Left ventricle myocardium inferior (tissue), 1 donor: ENCODE measurements around the gene ADCY3. TPM values are rescaled to one million over a fixed set of nuclear protein-coding genes. Genes with fewer than 3 reads are reported as not detected.

Experiments used
- DNase-seq: peaks from one replicate; pipeline ENCODE4 v3.0.0-alpha.2; 2020
- H3K27ac ChIP-seq: fragments of 200-600 bp; replicated peaks from 2 replicates; pipeline ENCODE4 v1.8.0; 2021
- H3K27me3 ChIP-seq: fragments of 200-600 bp; 2 replicates; pipeline ENCODE4 v1.8.0; 2021; ENCODE audit warnings: low read depth
- H3K36me3 ChIP-seq: fragments of 200-600 bp; 2 replicates; pipeline ENCODE4 v1.8.0; 2021
- H3K4me1 ChIP-seq: fragments of 200-600 bp; 2 replicates; pipeline ENCODE4 v1.8.0; 2021
- H3K4me3 ChIP-seq: fragments of 200-600 bp; 2 replicates; pipeline ENCODE4 v1.8.0; 2021; ENCODE audit warnings: mild to moderate bottlenecking, moderate library complexity
- H3K9me3 ChIP-seq: fragments of 200-600 bp; replicated peaks from 2 replicates; pipeline ENCODE4 v1.8.0; 2021
- intact Hi-C: fragments of 100-400 bp; cut with micrococcal nuclease; formaldehyde crosslinking; loops from one replicate; pipeline ENCODE4 v1.11.0; 2022
- total RNA-seq: library from RNA; stranded (reverse); fragmentation: NEBNext Ultra II Directional; extraction: Animal tissue kit (Norgen Biotek cat#: 25700); gene quantifications from one replicate; pipeline ENCODE4 v1.2.1, GENCODE V29; 2021
- TF ChIP-seq, protein P1 (sequence below): fragments of 200-600 bp; IDR thresholded peaks from 2 replicates; pipeline ENCODE4 v1.8.0; 2021; ENCODE audit warnings: antibody characterized with exemption, mild to moderate bottlenecking, borderline replicate concordance
- donor health status: DM: no; HTN: yes; CAD: no; lungs with severe emphysema.

Gene ADCY3
- total RNA-seq, 1 donor from 2014 or later, result 12.8 TPM

DNA sequence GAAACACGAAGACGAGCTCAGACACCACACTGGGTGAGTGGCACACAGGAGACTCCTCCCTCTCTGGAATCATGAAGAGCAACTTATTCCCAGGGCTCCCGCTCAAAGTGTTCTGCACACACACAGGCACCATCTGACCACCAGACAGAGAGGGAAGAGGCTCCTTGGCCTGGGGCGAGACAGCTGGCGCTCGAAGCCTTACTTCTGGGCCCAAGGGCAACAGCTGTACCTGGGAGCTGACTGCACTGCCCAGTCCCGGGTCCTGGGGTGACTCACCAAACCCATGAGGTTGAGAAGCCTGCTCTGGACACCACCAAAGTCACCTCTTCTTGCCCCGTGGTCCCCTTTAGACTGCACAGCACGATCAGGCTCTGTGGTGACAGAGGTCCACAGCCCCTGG, 42.4 kb downstream of the ADCY3 start:
- TF ChIP-seq, protein P1, sequence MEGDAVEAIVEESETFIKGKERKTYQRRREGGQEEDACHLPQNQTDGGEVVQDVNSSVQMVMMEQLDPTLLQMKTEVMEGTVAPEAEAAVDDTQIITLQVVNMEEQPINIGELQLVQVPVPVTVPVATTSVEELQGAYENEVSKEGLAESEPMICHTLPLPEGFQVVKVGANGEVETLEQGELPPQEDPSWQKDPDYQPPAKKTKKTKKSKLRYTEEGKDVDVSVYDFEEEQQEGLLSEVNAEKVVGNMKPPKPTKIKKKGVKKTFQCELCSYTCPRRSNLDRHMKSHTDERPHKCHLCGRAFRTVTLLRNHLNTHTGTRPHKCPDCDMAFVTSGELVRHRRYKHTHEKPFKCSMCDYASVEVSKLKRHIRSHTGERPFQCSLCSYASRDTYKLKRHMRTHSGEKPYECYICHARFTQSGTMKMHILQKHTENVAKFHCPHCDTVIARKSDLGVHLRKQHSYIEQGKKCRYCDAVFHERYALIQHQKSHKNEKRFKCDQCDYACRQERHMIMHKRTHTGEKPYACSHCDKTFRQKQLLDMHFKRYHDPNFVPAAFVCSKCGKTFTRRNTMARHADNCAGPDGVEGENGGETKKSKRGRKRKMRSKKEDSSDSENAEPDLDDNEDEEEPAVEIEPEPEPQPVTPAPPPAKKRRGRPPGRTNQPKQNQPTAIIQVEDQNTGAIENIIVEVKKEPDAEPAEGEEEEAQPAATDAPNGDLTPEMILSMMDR, result no peak
- peaks cover 24% of the 10 kb centered on the region for H3K4me1 ChIP-seq
- DNase-seq, result no peak
- intact Hi-C loops, result no loop called here
- H3K36me3 ChIP-seq, result no peaks in the 10 kb centered on the region
- no peaks in the 10 kb centered on the region for H3K27me3 ChIP-seq
- H3K27ac ChIP-seq, result peak overlapping the region; percentile 61
- H3K9me3 ChIP-seq, result no peaks in the 10 kb centered on the region
- H3K4me3 ChIP-seq, result no peak overlapping the region

DNA sequence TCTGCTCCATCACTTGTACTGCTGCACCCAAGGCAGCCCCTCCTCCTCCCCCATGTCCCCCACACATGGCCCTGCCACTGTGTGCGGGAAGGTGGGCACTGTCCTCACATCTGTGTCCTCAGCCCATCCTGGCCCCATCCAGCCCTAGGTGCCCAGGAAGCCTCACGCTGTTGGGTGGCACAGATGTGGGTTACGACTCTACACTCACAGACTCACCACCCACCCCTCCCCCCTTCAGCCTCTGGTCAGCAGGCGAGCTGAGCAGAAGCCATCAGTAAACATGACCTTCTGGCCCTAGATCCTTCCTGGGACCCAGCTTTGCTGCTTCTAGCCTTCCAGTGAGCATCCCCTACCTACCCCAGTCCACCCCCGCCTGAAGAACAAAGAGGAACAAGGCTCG, 43.0 kb downstream of the ADCY3 start:
- Histone ChIP-seq H3K36me3 (no peaks in the 10 kb centered on the region), H3K27ac (no peak overlapping the region), H3K9me3 (no peaks in the 10 kb centered on the region), H3K27me3 (no peaks in the 10 kb centered on the region), H3K4me1 (peaks cover 30% of the 10 kb centered on the region), H3K4me3 (no peak overlapping the region)
- DNase-seq, result no peak
- TF ChIP-seq, protein P1, result no peak
- intact Hi-C loops, result no loop called here

DNA sequence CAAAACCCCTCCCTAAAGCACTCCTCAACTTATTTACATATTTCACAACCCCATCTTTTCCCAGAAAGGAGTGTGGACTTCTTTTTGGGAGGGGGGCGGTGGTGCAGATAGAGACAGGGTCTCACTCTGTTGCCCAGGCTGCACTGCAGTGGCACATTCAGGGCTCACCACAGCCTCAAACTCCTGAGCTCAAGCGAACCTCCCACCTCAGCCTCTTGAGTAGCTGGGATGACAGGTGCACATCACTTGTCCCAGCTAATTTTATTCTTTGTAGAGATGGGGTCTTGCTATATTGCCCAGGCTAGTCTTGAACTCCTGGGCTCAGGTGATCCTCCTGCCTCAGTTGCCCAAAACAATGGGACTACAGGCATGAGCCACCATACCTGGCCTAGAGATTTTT, 44.1 kb downstream of the ADCY3 start:
- H3K27ac ChIP-seq, result no peak overlapping the region
- intact Hi-C loops, result no loop called here
- no peaks in the 10 kb centered on the region for H3K9me3 ChIP-seq
- DNase-seq, result no peak
- TF ChIP-seq, protein P1, result no peak
- peaks cover 40% of the 10 kb centered on the region for H3K4me1 ChIP-seq
- no peaks in the 10 kb centered on the region for H3K27me3 ChIP-seq
- H3K4me3 ChIP-seq, result no peak overlapping the region
- no peaks in the 10 kb centered on the region for H3K36me3 ChIP-seq

GRCh38 chr2:24875272-24875671, 44.8 kb downstream of the ADCY3 start:
- DNase-seq, result no peak
- TF ChIP-seq, protein P1, result no peak
- no peak overlapping the region for H3K4me3 ChIP-seq
- H3K36me3 ChIP-seq, result no peaks in the 10 kb centered on the region
- H3K4me1 ChIP-seq, result peaks cover 40% of the 10 kb centered on the region
- H3K27ac ChIP-seq, result no peak overlapping the region
- no peaks in the 10 kb centered on the region for H3K27me3 ChIP-seq
- intact Hi-C loops, result no loop called here
- no peaks in the 10 kb centered on the region for H3K9me3 ChIP-seq

- Histone ChIP-seq H3K36me3 (no peaks in the 10 kb centered on the region), H3K9me3 (no peaks in the 10 kb centered on the region), H3K27ac (peak overlapping the region; percentile 75), H3K27me3 (no peaks in the 10 kb centered on the region), H3K4me3 (no peak overlapping the region), H3K4me1 (peaks cover 36% of the 10 kb centered on the region)
- TF ChIP-seq, protein P1, result no peak
- no peak for DNase-seq
- intact Hi-C loops, result no loop called here
Observed at GRCh38 chr2:24874035-24874434, 46.0 kb downstream of the ADCY3 start.

DNA sequence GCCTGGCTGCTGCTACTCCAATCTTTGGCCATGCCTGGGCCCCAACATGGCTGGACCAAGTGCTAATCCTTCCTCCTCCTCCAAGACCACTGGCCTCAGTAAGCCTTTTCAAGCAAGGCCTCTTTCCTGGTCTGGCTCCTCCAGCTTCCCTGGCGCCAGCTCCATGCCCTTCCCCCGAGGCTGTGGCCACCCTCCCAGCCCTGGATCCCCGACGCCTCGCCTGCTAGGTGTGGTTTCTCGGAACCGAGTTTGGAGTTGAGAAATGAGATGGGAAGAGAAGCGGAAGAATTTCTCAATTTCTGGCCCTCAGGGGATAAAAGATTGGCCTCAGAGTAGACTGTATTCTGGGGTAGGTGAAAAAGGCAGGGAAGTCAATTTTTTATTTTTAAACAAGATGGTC, 46.4 kb downstream of the ADCY3 start:
- Histone ChIP-seq H3K36me3 (no peaks in the 10 kb centered on the region), H3K9me3 (no peaks in the 10 kb centered on the region), H3K27me3 (no peaks in the 10 kb centered on the region), H3K4me3 (no peak overlapping the region), H3K4me1 (peaks cover 36% of the 10 kb centered on the region), H3K27ac (peak overlapping the region; percentile 75)
- no peak for DNase-seq
- intact Hi-C loops, result no loop called here
- TF ChIP-seq, protein P1, result no peak
